Stimulated activated CD4-positive, alpha-beta T cell treated with anti-CD3 and anti-CD28 coated beads, Interleukin-15, amount 100 ng/mL, for 1 hour (primary cell): ENCODE data around the gene TMEM87A.

Experiments
- DNase-seq, 2 donors: peaks; one replicate each; pipeline ENCODE4 v3.0.0-alpha.2; 2020; ENCODE audit warnings: low read depth in 1 of 2, low spot score in 1 of 2

Gene TMEM87A

GRCh38 chr15:42166225-42166940, 106.8 kb downstream of the TMEM87A start:
- DNase-seq, result no peak

- no peak for DNase-seq
Measured at GRCh38 chr15:42165106-42165505, 108.1 kb downstream of the TMEM87A start.

GRCh38 chr15:42163947-42164550, 109.2 kb downstream of the TMEM87A start:
- DNase-seq, result no peak

- no peak for DNase-seq
Measured at GRCh38 chr15:42163291-42163690, 109.9 kb downstream of the TMEM87A start.
